Liver (tissue), 9 donors: ENCODE results near the gene DNAH3. TPM values are rescaled to one million over a fixed set of nuclear protein-coding genes. Genes with fewer than 3 reads are reported as not detected.

ENCODE experiments used
- DNase-seq: peaks from one replicate; pipeline ENCODE4 v3.0.0-alpha.2; 2017; ENCODE audit warnings: low spot score
- H3K27ac ChIP-seq, 2 donors: one replicate each; pipeline ENCODE4 v1.7.0; 2013; ENCODE audit warnings: inconsistent platforms in 2 of 2, low read length in 2 of 2, control low read depth in 1 of 2, low read depth in 1 of 2, mild to moderate bottlenecking in 1 of 2
- H3K27me3 ChIP-seq, 4 donors: one replicate each; pipeline versions ENCODE4 v1.6.1 to v1.7.0; 2013; ENCODE audit warnings: low read length in 3 of 4, inconsistent platforms in 1 of 4, mild to moderate bottlenecking in 1 of 4, moderate library complexity in 1 of 4; ENCODE audit not compliant: control insufficient read depth in 4 of 4, insufficient read depth in 4 of 4
- H3K36me3 ChIP-seq, 4 donors: one replicate each; pipeline versions ENCODE4 v1.6.1 to v1.7.0; 2013; ENCODE audit warnings: low read length in 3 of 4, mild to moderate bottlenecking in 3 of 4, low read depth in 1 of 4, moderate library complexity in 1 of 4; ENCODE audit not compliant: control insufficient read depth in 4 of 4, insufficient read depth in 3 of 4
- H3K4me1 ChIP-seq, 4 donors: one replicate each; pipeline versions ENCODE4 v1.6.1 to v1.7.0; 2013; ENCODE audit warnings: low read length in 3 of 4, mild to moderate bottlenecking in 3 of 4, moderate library complexity in 1 of 4; ENCODE audit not compliant: control insufficient read depth in 4 of 4, insufficient read depth in 4 of 4
- H3K4me3 ChIP-seq, 3 donors: one replicate each; pipeline versions ENCODE4 v1.6.1 to v1.7.0; 2013; ENCODE audit warnings: low read length in 3 of 3, control low read depth in 1 of 3, low read depth in 1 of 3, mild to moderate bottlenecking in 1 of 3
- H3K9ac ChIP-seq, 2 donors: one replicate each; pipeline ENCODE4 v1.7.0; 2013; ENCODE audit warnings: low read length in 2 of 2, mild to moderate bottlenecking in 2 of 2, moderate library complexity in 2 of 2, control low read depth in 1 of 2, low read depth in 1 of 2
- H3K9me3 ChIP-seq, 4 donors: one replicate each; pipeline versions ENCODE4 v1.6.1 to v1.7.0; 2013; ENCODE audit warnings: low read length in 3 of 4; ENCODE audit not compliant: control insufficient read depth in 4 of 4
- ATF3 ChIP-seq: IDR thresholded peaks from 2 replicates; pipeline ENCODE4 v1.6.1; 2016; ENCODE audit warnings: antibody characterized with exemption
- EGR1 ChIP-seq, 2 donors: IDR thresholded peaks; 2 replicates each; pipeline ENCODE4 v1.6.1; 2016 to 2018; ENCODE audit warnings: antibody characterized with exemption in 2 of 2, low read depth in 2 of 2
- FOXA2 ChIP-seq: IDR thresholded peaks from 2 replicates; pipeline ENCODE4 v1.6.1; 2016; ENCODE audit warnings: antibody characterized with exemption
- HNF4A ChIP-seq, 2 donors: conservative IDR thresholded peaks; 2 replicates each; pipeline ENCODE4 v1.6.1; 2016; ENCODE audit warnings: antibody characterized with exemption in 2 of 2, mild to moderate bottlenecking in 2 of 2
- MAX ChIP-seq: IDR thresholded peaks from 2 replicates; pipeline ENCODE4 v1.6.1; 2016; ENCODE audit warnings: antibody characterized with exemption
- NR2F2 ChIP-seq: IDR thresholded peaks from 2 replicates; pipeline ENCODE4 v1.6.1; 2016; ENCODE audit warnings: antibody characterized with exemption
- RAD21 ChIP-seq, 2 donors: IDR thresholded peaks; 2 replicates each; pipeline ENCODE4 v1.6.1; 2016; ENCODE audit warnings: antibody characterized with exemption in 2 of 2, mild to moderate bottlenecking in 2 of 2
- SP1 ChIP-seq: IDR thresholded peaks from 2 replicates; pipeline ENCODE4 v1.6.1; 2018; ENCODE audit warnings: antibody characterized with exemption, mild to moderate bottlenecking
- TAF1 ChIP-seq: conservative IDR thresholded peaks from 2 replicates; pipeline ENCODE4 v1.6.1; 2016; ENCODE audit warnings: antibody characterized with exemption, mild to moderate bottlenecking
- YY1 ChIP-seq: IDR thresholded peaks from 2 replicates; pipeline ENCODE4 v1.6.1; 2016; ENCODE audit warnings: antibody characterized with exemption, mild to moderate bottlenecking
- WGBS: extraction: QIAGEN DNeasy Blood & Tissue Kit; methylation state at CpG from one replicate; pipeline ENCODE4 v1.1.7; 2013; 5-methylcytosine and 5-hydroxymethylcytosine counted together
- polyA plus RNA-seq, 2 donors: library from polyadenylated mRNA; stranded (reverse) in 1 of 2; unstranded in 1 of 2; fragments of 200-250 nt in 1 of 2; fragments of >200 nt in 1 of 2; fragmentation: Nextera tagmentation in 1 of 2; extraction: Ambion mirVana in 1 of 2; gene quantifications; one replicate each; pipeline versions ENCODE4 v1.2.1 to v1.2.3, GENCODE V29; 2013 to 2015
- total RNA-seq, 2 donors: library from RNA; depleted of rRNA; stranded (reverse); fragments of >200 nt; gene quantifications; one replicate each; pipeline ENCODE4 v1.2.3, GENCODE V29; 2014
- TF ChIP-seq, protein P1 (sequence below): fragments of 150-350 bp; IDR thresholded peaks from 2 replicates; pipeline ENCODE4 v1.5.1; 2017; ENCODE audit warnings: improper control_type of control experiment, low read depth, low read length; ENCODE audit not compliant: missing input control
- TF ChIP-seq, protein P2 (sequence below): IDR thresholded peaks from 2 replicates; pipeline ENCODE4 v1.6.1; 2016; ENCODE audit warnings: antibody characterized with exemption, mild to moderate bottlenecking
- donor health status: healthy.
- donor health status: healthy.
- donor health status: healthy.
- donor health status: healthy.
- donor health status: healthy.

Gene DNAH3
- total and polyA plus RNA-seq, 4 donors = not detected

DNA sequence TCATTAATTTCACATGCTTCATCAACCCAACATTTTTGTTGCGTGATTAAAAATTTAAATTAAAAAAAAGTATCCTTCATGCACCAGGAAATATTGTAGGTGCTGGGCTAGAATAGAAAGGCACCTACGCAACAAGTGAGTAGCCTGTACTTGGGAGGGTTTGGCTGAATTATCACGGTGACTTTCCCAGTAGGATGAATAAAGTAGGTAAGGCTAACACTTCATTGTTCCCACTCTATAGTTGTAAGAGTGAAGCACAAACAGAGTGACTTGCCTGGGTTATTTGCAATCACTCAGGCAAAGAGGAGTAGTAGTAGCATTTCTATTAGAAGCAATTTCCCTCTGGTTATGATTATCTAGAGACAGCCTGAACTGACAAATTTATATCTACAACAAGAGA is 62.5 kb downstream of the DNAH3 start:
- H3K27me3 ChIP-seq = no peaks in the 10 kb centered on the region
- no peaks in the 10 kb centered on the region for H3K36me3 ChIP-seq
- no peak overlapping the region for H3K9ac ChIP-seq
- WGBS = 86% methylated on average over 3 of the region's 3 CpGs
- no peak overlapping the region for H3K4me3 ChIP-seq
- no peak for DNase-seq
- no peak overlapping the region for H3K27ac ChIP-seq
- H3K9me3 ChIP-seq = no peaks in the 10 kb centered on the region
- TF ChIP-seq ATF3 = no peak
- no peak for TF ChIP-seq RAD21 (IDR thresholded peaks at IDR 0.05)
- no peaks in the 10 kb centered on the region for H3K4me1 ChIP-seq

DNA sequence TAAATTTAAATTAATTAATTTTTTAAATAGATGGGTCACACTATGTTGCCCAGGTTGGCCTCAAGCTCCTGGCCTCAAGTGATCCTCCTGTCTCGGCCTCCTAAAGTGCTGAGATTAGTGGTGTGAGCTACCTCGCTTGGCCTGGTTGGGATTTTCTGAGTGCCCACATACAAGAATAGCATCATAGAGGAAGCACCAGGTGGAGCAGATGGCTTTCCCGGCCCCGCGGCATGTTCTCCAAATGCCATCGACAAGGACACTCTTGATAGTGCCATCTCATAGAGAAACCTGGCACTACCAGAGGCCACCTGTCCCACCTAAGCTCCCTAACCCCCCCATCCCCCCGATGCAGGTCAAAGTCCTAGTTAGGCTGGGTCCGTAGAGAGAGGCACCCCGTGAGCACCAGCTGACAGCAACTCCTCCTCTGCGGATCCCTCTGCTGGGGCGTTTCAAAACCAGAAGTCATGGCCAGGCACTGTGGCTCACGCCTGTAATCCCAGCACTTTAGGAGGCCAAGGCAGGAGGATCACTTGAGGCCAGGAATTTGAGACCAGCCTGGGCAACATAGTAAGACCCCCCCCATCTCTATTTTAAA is 65.9 kb downstream of the DNAH3 start:
- Histone ChIP-seq H3K9me3 (no peaks in the 10 kb centered on the region), H3K4me3 (no peak overlapping the region), H3K4me1 (no peaks in the 10 kb centered on the region), H3K27ac (no peak overlapping the region), H3K9ac (no peak overlapping the region), H3K27me3 (no peaks in the 10 kb centered on the region), H3K36me3 (no peaks in the 10 kb centered on the region)
- TF ChIP-seq TAF1 (no peak), ATF3 (no peak), MAX (no peak), RAD21 (IDR thresholded peaks at IDR 0.05) (no peak), FOXA2 (no peak), YY1 (no peak), HNF4A (conservative IDR thresholded peaks at IDR 0.05) (no peak), SP1 (no peak), NR2F2 (no peak), EGR1 (IDR thresholded peaks at IDR 0.05; ENCODE audit: low read depth in 2 of 2) (no peak)
- TF ChIP-seq, protein P1, sequence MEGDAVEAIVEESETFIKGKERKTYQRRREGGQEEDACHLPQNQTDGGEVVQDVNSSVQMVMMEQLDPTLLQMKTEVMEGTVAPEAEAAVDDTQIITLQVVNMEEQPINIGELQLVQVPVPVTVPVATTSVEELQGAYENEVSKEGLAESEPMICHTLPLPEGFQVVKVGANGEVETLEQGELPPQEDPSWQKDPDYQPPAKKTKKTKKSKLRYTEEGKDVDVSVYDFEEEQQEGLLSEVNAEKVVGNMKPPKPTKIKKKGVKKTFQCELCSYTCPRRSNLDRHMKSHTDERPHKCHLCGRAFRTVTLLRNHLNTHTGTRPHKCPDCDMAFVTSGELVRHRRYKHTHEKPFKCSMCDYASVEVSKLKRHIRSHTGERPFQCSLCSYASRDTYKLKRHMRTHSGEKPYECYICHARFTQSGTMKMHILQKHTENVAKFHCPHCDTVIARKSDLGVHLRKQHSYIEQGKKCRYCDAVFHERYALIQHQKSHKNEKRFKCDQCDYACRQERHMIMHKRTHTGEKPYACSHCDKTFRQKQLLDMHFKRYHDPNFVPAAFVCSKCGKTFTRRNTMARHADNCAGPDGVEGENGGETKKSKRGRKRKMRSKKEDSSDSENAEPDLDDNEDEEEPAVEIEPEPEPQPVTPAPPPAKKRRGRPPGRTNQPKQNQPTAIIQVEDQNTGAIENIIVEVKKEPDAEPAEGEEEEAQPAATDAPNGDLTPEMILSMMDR = no peak
- TF ChIP-seq, protein P2, sequence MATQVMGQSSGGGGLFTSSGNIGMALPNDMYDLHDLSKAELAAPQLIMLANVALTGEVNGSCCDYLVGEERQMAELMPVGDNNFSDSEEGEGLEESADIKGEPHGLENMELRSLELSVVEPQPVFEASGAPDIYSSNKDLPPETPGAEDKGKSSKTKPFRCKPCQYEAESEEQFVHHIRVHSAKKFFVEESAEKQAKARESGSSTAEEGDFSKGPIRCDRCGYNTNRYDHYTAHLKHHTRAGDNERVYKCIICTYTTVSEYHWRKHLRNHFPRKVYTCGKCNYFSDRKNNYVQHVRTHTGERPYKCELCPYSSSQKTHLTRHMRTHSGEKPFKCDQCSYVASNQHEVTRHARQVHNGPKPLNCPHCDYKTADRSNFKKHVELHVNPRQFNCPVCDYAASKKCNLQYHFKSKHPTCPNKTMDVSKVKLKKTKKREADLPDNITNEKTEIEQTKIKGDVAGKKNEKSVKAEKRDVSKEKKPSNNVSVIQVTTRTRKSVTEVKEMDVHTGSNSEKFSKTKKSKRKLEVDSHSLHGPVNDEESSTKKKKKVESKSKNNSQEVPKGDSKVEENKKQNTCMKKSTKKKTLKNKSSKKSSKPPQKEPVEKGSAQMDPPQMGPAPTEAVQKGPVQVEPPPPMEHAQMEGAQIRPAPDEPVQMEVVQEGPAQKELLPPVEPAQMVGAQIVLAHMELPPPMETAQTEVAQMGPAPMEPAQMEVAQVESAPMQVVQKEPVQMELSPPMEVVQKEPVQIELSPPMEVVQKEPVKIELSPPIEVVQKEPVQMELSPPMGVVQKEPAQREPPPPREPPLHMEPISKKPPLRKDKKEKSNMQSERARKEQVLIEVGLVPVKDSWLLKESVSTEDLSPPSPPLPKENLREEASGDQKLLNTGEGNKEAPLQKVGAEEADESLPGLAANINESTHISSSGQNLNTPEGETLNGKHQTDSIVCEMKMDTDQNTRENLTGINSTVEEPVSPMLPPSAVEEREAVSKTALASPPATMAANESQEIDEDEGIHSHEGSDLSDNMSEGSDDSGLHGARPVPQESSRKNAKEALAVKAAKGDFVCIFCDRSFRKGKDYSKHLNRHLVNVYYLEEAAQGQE = no peak
- 82% methylated on average over 12 of the region's 12 CpGs for WGBS
- no peak for DNase-seq
